IMR-90 (cell line): Measurements from ENCODE around the gene TMEM260. TPM values are rescaled to one million over a fixed set of nuclear protein-coding genes. Genes with fewer than 3 reads are reported as not detected.

Source experiments
- ATAC-seq: fragments of 200-7000 bp; cut with Tn5 transposase; 2 replicates; pipeline ENCODE4 v1.9.1; 2020; ENCODE audit warnings: low read depth, mild to moderate bottlenecking, moderate library complexity
- BruUV-seq: library from RNA; stranded (reverse); fragments of 400-500 nt; replicated peaks from 2 replicates; lab custom pipeline; 2021; lab: Mats Ljungman, UMichigan
- CTCF ChIA-PET: fragments of 300-600 bp; formaldehyde crosslinking; extraction: SDS; loops from one replicate; lab custom pipeline; 2021; ENCODE audit warnings: antibody characterized with exemption; lab: Yijun Ruan, JAX
- POLR2A ChIA-PET: fragments of 300-600 bp; sonication (Branson Sonifier 250); formaldehyde crosslinking; loops from one replicate; lab custom pipeline; 2022; ENCODE audit warnings: antibody characterized with exemption; ENCODE audit not compliant: unreplicated experiment; lab: Charles Lee
- DNase-seq: peaks from one replicate; pipeline ENCODE4 v3.0.0; 2013
- H2AFZ ChIP-seq: replicated peaks from 2 replicates; pipeline ENCODE3; 2013; ENCODE audit warnings: low read length, mild to moderate bottlenecking; ENCODE audit not compliant: poor library complexity
- H2AK5ac ChIP-seq: 2 replicates; pipeline ENCODE4 v1.6.1; 2013; ENCODE audit warnings: low read depth, low read length, inconsistent platforms
- H2AK9ac ChIP-seq: replicated peaks from 2 replicates; pipeline ENCODE3; 2013; ENCODE audit warnings: mild to moderate bottlenecking, low read depth, low read length, moderate library complexity; ENCODE audit not compliant: poor library complexity
- H2BK120ac ChIP-seq: 2 replicates; pipeline ENCODE4 v1.6.1; 2013; ENCODE audit warnings: low read depth, low read length, inconsistent platforms
- H2BK15ac ChIP-seq: 3 replicates; pipeline ENCODE4 v1.6.1; 2013; ENCODE audit warnings: low read depth, low read length, inconsistent platforms
- H2BK20ac ChIP-seq: 2 replicates; pipeline ENCODE4 v1.6.1; 2013; ENCODE audit warnings: low read depth, mild to moderate bottlenecking, inconsistent platforms, low read length, moderate library complexity
- H2BK5ac ChIP-seq: 2 replicates; pipeline ENCODE4 v1.6.1; 2013; ENCODE audit warnings: mild to moderate bottlenecking, low read depth, low read length, inconsistent platforms; ENCODE audit not compliant: poor library complexity, severe bottlenecking
- H3K14ac ChIP-seq: replicated peaks from 2 replicates; pipeline ENCODE4 v1.6.1; 2013; ENCODE audit warnings: low read depth, low read length, inconsistent platforms
- H3K18ac ChIP-seq: 2 replicates; pipeline ENCODE4 v1.6.1; 2013; ENCODE audit warnings: low read depth, low read length, control low read depth
- H3K23ac ChIP-seq: 2 replicates; pipeline ENCODE4 v1.6.1; 2013; ENCODE audit warnings: low read depth, low read length, inconsistent platforms
- H3K27ac ChIP-seq: 2 replicates; pipeline ENCODE4 v1.5.1; 2013; ENCODE audit warnings: mild to moderate bottlenecking, control low read depth, low read length; ENCODE audit not compliant: insufficient read depth
- H3K27me3 ChIP-seq: 2 replicates; pipeline ENCODE4 v1.6.1; 2013; ENCODE audit warnings: low read length; ENCODE audit not compliant: control insufficient read depth, insufficient read depth
- H3K36me3 ChIP-seq: 2 replicates; pipeline ENCODE4 v1.6.1; 2013; ENCODE audit warnings: low read length, mixed read lengths; ENCODE audit not compliant: control insufficient read depth, insufficient read depth
- H3K4ac ChIP-seq: 2 replicates; pipeline ENCODE4 v1.6.1; 2013; ENCODE audit warnings: low read depth, low read length, inconsistent platforms
- H3K4me1 ChIP-seq: 2 replicates; pipeline ENCODE4 v1.6.1; 2013; ENCODE audit warnings: low read length, mixed read lengths; ENCODE audit not compliant: control insufficient read depth, insufficient read depth
- H3K4me2 ChIP-seq: 2 replicates; pipeline ENCODE4 v1.6.1; 2013; ENCODE audit warnings: low read depth, mild to moderate bottlenecking, control low read depth, low read length, moderate library complexity
- H3K4me3 ChIP-seq: 2 replicates; pipeline ENCODE4 v1.5.1; 2013; ENCODE audit warnings: low read depth, mild to moderate bottlenecking, control low read depth, low read length, moderate library complexity; ENCODE audit not compliant: insufficient read depth
- H3K56ac ChIP-seq: 2 replicates; pipeline ENCODE4 v1.6.1; 2013; ENCODE audit warnings: low read length, inconsistent platforms; ENCODE audit not compliant: insufficient read depth; ENCODE audit errors: extremely low read depth
- H3K79me1 ChIP-seq, 2 experiments: 2 replicates each; pipeline ENCODE4 v1.6.1; 2013; ENCODE audit warnings: low read length in 2 of 2, inconsistent platforms in 1 of 2, low read depth in 1 of 2
- H3K9ac ChIP-seq: 2 replicates; pipeline ENCODE4 v1.6.1; 2013; ENCODE audit warnings: low read depth, low read length, control low read depth
- H3K9me1 ChIP-seq: 2 replicates; pipeline ENCODE4 v1.6.1; 2013; ENCODE audit warnings: low read length, inconsistent platforms; ENCODE audit not compliant: insufficient read depth
- H3K9me3 ChIP-seq: 2 replicates; pipeline ENCODE4 v1.6.1; 2013; ENCODE audit warnings: low read length; ENCODE audit not compliant: control insufficient read depth, insufficient read depth
- H4K20me1 ChIP-seq: 2 replicates; pipeline ENCODE4 v1.6.1; 2013; ENCODE audit warnings: low read length, inconsistent platforms; ENCODE audit not compliant: insufficient read depth
- H4K5ac ChIP-seq: 2 replicates; pipeline ENCODE4 v1.6.1; 2013; ENCODE audit warnings: mild to moderate bottlenecking, low read depth, low read length, control low read depth
- H4K8ac ChIP-seq, 2 experiments: 2 replicates each; pipeline ENCODE4 v1.6.1; 2013; ENCODE audit warnings: low read depth in 2 of 2, low read length in 2 of 2, control low read depth in 1 of 2, inconsistent platforms in 1 of 2
- H4K91ac ChIP-seq: 2 replicates; pipeline ENCODE4 v1.6.1; 2013; ENCODE audit warnings: low read depth, low read length, inconsistent platforms; ENCODE audit not compliant: insufficient read depth
- CEBPB ChIP-seq: IDR thresholded peaks from 2 replicates; pipeline ENCODE4 v1.6.1; 2012; ENCODE audit warnings: low read depth, low read length, improper control_type of control experiment
- FOS ChIP-seq: fragments of 150-350 bp; IDR thresholded peaks from 2 replicates; pipeline ENCODE4 v1.6.1; 2016; ENCODE audit warnings: low read depth, low read length
- NFE2L2 ChIP-seq: fragments of 150-350 bp; IDR thresholded peaks from 2 replicates; pipeline ENCODE4 v1.6.1; 2016; ENCODE audit warnings: low read depth, mild to moderate bottlenecking, low read length
- RFX5 ChIP-seq: IDR thresholded peaks from 2 replicates; pipeline ENCODE4 v1.8.0; 2012; ENCODE audit warnings: low read depth, mild to moderate bottlenecking, low read length, moderate library complexity
- WGBS, 2 experiments: methylation state at CpG; one replicate each; pipeline versions ENCODE4 v1.1.5 to v1.1.7; 2013; ENCODE audit warnings: missing lambda C conversion rate in 2 of 2; ENCODE audit not compliant: insufficient read length in 1 of 2; ENCODE audit errors: extremely low coverage in 2 of 2; 5-methylcytosine and 5-hydroxymethylcytosine counted together
- dilution Hi-C: fragments of 300-500 bp; cut with HindIII; formaldehyde crosslinking; loops from one replicate; pipeline ENCODE4 v1.14.3; 2018; ENCODE audit warnings: low sequenced_read_pairs; ENCODE audit not compliant: unreplicated experiment
- in situ Hi-C: fragments of 300-500 bp; cut with MboI; formaldehyde crosslinking; loops from 3 replicates; pipeline ENCODE4 v1.14.3; 2019; ENCODE audit warnings: low sequenced_read_pairs, inconsistent platforms, mixed read lengths
- intact Hi-C: fragments of 100-400 bp; cut with micrococcal nuclease; formaldehyde crosslinking; loops from 2 replicates; pipeline ENCODE4 v1.10.0; 2022
- polyA plus RNA-seq, 3 experiments: library from polyadenylated mRNA; depleted of rRNA; stranded (reverse); fragments of >200 nt; gene quantifications; 2 replicates each; pipeline ENCODE4 v1.2.3, GENCODE V29; 2012; ENCODE audit warnings: low replicate concordance in 1 of 3
- total RNA-seq: library from RNA; depleted of rRNA; stranded (reverse); fragments of >200 nt; gene quantifications from 2 replicates; pipeline ENCODE4 v1.2.3, GENCODE V29; 2012
- TF ChIP-seq, protein P1 (sequence below): conservative IDR thresholded peaks from 2 replicates; pipeline ENCODE4 v1.5.1; 2012; ENCODE audit warnings: mild to moderate bottlenecking, low read depth, low read length, improper control_type of control experiment

Gene TMEM260
- total and polyA plus RNA-seq, 2 of the 4 experiments (the other 2 are of a cell fraction) = 6.4 to 11.5 TPM

- POLR2A ChIA-PET = no interaction called here
Measured at GRCh38 chr14:56678838-56679237, 99.2 kb downstream of the TMEM260 start.

More at GRCh38 chr14:56678838-56679237, 99.2 kb downstream of the TMEM260 start:
- Histone ChIP-seq H3K9me1 (no peaks in the 10 kb centered on the region), H3K23ac (no peak overlapping the region), H3K14ac (no peak overlapping the region), H3K4me3 (no peak overlapping the region), H2AFZ (no peak overlapping the region), H3K36me3 (no peaks in the 10 kb centered on the region), H4K5ac (no peak overlapping the region), H3K4me2 (no peak overlapping the region), H4K20me1 (no peaks in the 10 kb centered on the region), H3K4me1 (no peaks in the 10 kb centered on the region), H2BK5ac (no peak overlapping the region), H2BK15ac (no peak overlapping the region), H3K27me3 (no peaks in the 10 kb centered on the region; the same call in 1 of the 2 replicates), H3K4ac (no peak overlapping the region), H2BK20ac (no peak overlapping the region), H3K27ac (no peak overlapping the region), H3K79me1 (no peaks in the 10 kb centered on the region), H3K9ac (no peak overlapping the region), H4K8ac (no peak overlapping the region), H2BK120ac (no peak overlapping the region), H2AK5ac (no peak overlapping the region), H2AK9ac (no peak overlapping the region), H3K18ac (no peak overlapping the region), H3K9me3 (no peaks in the 10 kb centered on the region), H4K91ac (no peak overlapping the region), H3K56ac (no peak overlapping the region)
- DNase-seq = no peak
- WGBS, 2 experiments = no CpG with 5 or more reads among the region's 3 CpGs
- ATAC-seq = no peak
- intact Hi-C loops (no loop called here), dilution Hi-C loops (no loop called here), in situ Hi-C loops (no loop called here)
- TF ChIP-seq, protein P1, sequence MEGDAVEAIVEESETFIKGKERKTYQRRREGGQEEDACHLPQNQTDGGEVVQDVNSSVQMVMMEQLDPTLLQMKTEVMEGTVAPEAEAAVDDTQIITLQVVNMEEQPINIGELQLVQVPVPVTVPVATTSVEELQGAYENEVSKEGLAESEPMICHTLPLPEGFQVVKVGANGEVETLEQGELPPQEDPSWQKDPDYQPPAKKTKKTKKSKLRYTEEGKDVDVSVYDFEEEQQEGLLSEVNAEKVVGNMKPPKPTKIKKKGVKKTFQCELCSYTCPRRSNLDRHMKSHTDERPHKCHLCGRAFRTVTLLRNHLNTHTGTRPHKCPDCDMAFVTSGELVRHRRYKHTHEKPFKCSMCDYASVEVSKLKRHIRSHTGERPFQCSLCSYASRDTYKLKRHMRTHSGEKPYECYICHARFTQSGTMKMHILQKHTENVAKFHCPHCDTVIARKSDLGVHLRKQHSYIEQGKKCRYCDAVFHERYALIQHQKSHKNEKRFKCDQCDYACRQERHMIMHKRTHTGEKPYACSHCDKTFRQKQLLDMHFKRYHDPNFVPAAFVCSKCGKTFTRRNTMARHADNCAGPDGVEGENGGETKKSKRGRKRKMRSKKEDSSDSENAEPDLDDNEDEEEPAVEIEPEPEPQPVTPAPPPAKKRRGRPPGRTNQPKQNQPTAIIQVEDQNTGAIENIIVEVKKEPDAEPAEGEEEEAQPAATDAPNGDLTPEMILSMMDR = no peak
- TF ChIP-seq NFE2L2 = no peak
- no peak for TF ChIP-seq RFX5
- TF ChIP-seq FOS = no peak
- TF ChIP-seq CEBPB = no peak
- no TSS peak for BruUV-seq
- CTCF ChIA-PET = no interaction called here
